ENCODE results near the gene TSPAN13.
"Not testable (repeated sequence)": the region's sequence is repeated elsewhere in the genome, so short reads cannot be mapped to it uniquely, and the experiment has no call there.

TSPAN13 gene

DNA sequence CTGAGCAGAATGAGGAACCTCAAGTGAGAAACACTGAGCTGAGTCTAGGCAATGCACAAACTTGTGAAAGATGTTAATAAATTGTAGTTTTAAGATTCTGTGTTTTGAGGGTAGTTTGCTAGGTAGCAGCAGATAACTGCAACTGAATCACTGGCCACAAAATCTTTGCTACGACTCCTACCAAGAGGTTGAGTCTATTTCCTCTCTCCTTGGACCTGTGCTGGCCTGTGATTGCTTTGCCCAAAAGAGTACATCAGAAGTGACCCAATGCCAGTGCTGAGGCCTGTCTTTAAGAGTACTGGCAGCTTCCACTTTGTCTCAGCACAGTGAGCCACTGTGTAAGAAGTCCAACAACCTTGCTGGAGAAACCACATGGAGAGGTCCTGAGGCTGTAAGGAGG, 11.9 kb upstream of the TSPAN13 start:
- no peak for DNase-seq

DNA sequence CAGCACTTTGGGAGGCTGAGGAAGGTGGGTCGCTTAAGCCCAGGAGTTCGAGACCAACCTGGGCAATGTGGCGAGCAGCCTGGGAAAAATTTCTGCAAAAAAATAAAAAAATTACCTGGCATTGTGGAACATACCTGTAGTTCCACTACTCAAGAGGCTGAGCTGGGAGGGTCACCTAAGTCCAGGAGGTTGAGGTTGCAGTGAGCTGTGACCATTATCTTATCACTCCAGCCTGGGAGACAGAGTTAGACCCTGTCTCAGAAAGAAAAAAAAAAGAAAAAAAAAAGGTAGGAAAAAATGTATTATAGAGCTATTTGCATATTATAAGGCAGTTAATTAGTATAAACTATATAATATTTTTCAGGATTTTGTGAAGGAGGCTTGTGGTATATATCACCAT, 11.0 kb upstream of the TSPAN13 start:
- no peak for DNase-seq

DNA sequence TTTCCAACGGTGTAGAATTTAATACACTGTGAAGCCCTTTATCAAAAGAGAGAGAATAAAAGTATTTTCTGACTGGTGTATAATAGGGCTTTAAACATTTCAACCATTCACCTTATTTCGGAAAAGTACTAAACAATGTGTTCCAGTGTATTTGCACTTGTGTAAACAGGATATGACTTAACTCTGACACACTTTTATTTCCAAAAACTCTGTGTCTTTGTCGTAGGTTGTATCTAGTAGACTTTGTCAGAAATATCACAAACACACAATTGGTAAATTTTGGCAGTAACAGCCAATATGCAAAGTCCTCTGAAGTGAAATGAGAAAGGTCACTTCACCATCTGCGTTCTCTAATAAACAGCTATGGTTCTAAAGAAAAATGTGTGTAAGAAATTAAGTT, 10.3 kb upstream of the TSPAN13 start:
- no peak for DNase-seq

DNA sequence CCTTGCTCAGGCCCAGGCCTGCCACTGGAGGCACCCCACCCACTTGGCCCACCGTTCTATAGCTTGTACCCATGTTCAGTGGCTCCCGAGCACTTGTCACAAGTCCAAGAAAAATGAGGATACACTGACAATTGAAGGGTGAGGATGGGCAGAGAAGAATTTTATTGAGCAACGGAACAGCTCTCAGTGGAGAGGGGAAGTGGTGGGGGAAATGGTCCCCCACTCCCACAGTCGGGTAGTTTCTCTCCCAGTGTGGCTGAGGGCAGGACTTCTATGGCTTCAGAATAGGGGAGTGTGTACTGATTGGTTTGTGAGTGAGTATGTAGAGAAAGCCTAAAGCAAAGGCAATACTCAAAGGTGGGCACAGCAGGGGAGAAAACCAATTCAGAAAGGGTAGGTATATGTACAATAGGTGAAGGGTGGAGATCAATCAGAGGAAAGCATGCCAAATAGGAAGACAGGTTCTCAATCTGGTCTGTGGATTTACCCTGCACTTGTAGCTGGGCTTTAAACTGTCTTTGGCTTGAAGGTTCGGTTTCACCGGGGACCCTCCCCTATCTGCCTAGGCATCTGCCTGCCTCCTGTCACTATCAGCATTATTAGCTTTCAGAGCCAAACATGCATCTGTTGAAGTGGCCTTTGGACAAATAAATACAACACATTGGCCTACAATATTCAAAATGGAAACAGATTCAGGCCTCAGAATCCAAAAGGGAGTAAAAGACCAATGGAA, 8.9 kb upstream of the TSPAN13 start:
- no peak for DNase-seq

DNA sequence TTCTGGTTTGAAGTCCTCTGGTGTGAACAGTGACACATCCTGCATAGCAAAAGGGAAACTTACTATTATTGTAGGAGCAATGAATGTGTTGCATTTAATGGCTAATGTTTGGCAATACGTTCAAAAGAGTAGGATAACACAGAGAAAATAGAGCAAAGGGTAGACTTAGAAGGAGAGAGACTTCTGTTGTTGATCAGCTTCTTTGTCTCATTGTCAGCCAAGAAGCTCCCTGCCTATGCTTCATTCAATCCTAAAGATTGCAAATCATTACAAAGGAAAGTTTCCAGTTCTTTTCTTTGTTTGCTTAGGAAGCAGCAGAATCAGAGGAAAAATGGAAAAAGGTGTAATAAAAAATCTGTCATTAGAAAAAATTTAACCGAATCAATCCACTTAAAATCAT, 7.9 kb upstream of the TSPAN13 start:
- no peak for DNase-seq

DNA sequence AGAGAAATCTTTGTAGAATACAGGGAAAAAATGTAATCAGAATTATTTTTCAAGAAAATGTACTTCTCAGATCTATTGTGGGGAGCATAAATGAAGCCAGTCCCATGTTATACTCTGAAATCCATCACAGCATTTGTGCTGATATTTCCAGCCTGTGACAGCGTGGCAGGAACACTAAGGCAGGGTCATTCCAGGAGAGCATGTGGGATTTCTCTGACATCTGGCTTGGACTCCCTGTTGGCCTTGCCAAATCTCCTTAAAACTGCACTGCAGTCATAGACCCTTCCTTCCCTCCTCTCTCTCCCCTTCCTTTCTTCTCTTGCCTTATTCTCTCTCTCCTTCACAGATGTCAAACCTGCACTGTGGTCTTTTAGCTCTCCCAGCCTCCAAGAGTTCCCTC, 6.5 kb upstream of the TSPAN13 start:
- DNase-seq: peak; percentile 4 to 30

DNA sequence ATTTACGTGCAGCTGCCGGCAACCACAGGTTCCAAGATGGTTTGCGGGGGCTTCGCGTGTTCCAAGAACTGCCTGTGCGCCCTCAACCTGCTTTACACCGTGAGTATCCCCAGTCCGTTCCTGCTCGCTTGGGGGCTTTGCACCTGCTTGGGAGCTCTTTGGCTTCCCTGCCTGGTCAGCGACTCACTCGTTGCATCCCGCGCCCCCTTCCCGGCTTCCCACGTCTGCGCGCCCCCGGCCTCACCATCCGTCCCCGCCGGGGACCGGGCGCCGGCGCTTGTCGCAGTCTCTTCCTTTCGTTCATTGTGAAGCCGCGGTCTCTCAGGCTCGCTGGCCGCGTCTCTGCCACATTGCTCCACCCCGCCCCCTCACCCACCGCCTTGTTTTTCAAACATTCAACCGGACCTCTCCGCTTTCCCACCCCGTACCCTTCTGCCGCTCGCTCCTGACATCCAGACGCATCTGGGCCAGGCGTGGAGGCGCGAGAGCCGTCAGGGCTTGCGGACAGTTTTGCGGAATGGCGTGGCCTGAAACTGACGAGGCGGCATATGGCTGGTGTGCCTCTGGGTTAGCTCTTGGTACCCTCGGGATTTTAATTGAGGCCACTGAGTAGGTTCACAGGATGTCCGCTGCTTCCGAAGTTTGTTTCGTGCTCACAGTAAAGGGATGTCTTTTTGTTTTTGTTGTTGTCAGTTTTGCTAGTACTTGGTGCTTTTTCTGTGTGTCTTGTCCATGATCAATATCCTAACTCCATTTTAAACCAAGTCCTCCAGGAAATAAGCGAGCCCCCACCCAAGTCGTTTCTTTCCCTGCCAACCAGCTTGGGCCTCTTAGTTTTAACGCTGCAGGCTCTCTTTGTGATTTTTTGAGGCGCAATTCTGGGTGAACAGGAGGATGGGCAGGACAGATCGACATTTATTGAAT, 639 bp downstream of the TSPAN13 start:
- peak; percentile 24 to 52 for DNase-seq

DNA sequence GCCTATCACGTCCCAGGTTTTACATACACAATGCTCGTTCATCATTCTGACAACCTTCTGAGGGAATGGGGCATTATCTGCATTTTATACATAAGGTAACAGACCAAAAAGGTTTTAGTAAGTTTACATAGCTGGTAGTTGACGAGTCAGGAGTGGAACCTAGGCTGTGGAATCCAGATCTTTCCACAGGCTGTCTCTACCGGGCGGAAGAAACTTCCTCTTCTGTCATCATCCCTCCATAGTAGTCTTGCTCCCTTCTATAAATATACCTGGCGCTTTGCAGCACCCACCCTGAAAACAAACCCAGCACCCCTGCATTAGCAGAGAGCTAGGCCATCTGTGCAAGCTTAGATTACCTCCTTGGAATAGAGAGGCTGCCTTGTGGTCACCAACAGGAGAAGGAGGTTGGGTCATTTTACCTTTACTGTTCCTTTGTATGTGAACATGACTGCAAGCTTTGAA, 1.3 kb downstream of the TSPAN13 start:
- DNase-seq: no peak

DNA sequence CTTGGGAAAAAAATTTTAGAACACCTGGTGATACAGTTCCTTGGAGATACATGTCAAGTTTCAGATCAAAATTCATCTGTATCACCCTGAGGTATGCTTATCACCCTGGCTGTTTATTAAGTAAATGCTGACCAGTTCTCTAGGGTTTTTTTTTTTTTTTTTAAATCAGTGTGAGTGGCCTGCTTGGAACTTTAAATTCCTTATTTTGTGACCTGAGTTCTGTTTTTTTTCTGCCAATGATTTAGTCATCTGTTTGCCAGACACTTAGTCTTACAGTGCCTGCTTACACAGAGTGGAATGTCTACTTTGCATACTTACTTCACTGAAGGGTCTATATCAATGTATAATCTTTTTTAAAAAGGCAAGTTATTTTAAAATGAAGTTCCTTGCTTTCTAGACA, 1.8 kb downstream of the TSPAN13 start:
- DNase-seq: no peak

DNA sequence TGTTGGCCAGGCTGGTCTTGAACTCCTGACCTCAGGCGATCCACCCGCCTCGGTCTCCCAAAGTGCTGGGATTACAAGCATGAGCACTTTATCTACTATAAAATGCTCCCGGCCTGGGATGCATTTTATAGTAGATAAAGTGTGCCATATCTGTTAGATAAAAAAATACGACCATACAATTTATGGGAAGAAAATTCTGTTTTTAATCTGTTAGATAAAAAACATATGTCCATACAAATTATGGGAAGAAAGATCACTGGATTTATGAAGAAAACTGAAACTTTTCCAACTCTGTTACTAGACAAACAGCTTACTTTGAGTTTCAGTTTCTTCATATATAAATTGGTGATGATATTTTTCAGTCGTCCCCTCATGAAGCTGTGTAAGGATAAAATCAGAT, 4.5 kb downstream of the TSPAN13 start:
- DNase-seq: no peak

DNA sequence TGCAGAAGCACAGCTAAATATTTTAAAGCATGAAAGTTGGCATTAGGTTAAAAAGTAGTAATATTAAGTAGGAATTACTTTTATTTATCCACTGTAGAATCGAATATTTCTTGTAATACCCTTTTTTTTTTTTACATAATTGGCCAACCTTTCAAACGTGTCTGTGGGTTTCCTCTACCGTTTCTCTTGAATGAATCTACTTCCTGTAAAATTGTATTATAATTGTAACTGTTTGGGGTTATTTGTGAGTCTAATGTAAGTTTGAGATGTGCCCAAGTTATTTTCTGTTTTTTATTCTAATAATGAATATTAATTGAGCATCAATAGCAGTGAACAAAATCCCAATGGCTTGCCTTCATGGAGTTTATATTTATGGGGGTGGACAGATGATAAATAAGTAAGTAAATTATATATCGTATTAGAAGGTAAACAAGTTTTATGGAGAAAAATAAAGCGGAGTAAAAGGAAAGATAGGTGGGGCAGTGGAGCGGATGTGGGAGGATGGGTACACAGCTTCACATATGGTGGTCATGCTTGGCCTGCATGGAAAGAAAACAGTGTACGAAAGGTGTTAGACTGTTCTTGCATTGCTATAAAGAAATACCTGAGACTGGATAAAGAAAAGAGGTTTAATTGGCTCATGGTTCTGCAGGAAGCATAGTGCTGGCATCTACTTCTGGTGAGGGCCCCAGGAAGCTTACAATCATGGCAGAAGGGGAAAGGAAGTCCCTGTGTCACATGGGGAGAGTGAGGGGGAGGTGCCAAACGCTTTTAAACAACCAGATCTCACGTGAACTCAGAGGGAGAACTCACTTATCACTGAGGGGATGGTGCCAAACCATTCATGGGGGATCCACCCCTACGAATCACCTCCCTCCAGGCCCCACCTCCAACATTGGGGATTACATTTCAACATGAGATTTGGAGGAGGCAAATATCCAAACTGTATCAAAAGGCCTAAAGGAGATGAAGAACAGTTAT, 5.4 kb downstream of the TSPAN13 start:
- DNase-seq: no peak

DNA sequence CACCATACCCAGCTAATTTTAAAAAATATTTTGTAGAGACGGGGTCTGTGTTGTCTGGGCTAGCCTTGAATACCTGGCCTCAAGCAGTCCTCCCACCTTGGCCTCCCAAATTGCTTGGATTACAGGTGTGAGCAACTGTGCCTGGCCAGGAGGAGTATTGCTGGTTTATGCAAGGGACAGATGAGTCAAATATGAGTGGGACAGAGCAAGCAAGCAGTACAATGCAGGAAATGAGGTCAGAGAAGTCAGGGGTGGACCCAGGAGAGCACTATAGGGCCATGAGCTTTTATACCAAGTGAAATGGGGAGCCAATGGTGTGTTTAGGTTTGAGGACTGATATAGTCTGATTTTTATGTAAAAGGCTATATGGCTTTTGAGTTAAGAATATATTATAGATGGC, 6.3 kb downstream of the TSPAN13 start:
- no peak for DNase-seq

DNA sequence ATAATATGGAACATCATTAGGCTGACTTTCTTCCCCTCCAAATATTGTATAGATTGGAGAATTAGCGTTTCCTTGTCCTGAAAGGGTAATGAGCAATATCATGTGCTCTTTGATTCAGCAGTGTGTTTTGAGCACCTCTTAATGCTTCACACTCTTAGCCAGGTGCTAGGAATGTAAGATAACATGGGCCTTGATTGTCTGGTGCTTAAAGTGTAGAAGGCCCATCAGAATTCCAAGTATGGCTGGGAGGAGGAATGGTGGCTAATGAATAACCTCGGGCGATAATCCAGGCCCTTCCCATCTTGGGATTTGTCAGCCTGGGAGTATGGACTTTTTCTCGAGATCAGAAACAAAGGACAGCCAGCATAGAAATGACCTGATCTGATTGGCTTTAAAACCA, 8.6 kb downstream of the TSPAN13 start:
- no peak for DNase-seq

DNA sequence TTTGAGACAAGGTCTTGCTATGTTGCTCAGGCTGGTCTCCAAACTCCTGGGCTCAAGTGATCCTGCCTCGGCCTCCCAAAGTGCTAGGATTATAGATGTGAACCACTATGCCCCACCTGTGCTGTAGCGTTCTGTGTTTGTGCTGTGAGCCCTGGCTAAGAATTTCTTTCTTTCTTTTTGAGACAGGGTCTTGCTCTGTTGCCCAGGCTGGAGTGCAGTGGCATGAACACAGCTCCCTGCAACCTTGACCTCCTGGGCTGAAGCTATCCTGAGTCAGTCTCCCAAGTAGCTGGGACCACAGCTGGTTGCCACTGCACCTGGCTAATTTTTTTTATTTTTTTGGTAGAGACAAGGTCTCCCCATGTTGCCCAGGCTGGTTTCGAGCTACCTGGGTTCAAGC, 11.4 kb downstream of the TSPAN13 start:
- DNase-seq: no peak

DNA sequence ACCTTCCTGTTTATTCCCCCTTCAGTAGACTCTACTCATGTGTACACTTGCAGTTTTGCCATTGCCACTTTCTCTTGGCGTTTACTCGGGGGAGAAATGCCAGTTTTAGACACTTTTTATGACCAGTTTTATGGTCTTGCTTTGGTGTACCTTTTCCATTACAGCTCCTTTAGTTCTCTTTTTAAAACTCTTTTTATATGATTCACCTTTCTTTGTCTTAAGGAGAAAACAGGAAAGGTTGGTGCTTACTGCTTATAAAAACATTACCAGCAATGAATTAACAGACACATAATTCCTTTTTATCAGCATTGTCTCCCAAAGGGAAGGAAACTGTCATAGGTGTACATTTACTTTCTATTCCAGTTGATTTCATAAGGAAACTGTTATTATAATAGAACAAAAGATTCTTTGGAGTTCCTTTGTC, 11.9 kb downstream of the TSPAN13 start:
- DNase-seq: no peak

DNA sequence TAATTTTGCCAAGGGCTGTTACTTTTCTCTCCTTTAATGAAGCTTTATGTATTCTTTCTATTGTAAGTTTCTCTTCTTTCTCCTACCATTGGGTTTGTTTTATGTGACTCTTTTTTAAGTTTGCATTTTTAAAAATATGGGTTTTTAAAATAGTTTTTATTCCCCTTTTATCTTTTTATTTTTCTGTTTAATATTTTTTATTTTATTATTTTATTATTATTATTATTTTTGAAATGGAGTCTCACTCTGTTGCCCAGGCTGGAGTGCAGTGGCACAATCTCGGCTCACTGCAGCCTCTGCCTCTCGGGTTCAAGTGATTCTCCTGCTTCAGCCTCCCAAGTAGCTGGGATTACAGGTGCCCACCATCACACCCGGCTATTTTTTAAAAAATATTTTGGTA, 16.4 kb downstream of the TSPAN13 start:
- DNase-seq: not testable (repeated sequence)

DNA sequence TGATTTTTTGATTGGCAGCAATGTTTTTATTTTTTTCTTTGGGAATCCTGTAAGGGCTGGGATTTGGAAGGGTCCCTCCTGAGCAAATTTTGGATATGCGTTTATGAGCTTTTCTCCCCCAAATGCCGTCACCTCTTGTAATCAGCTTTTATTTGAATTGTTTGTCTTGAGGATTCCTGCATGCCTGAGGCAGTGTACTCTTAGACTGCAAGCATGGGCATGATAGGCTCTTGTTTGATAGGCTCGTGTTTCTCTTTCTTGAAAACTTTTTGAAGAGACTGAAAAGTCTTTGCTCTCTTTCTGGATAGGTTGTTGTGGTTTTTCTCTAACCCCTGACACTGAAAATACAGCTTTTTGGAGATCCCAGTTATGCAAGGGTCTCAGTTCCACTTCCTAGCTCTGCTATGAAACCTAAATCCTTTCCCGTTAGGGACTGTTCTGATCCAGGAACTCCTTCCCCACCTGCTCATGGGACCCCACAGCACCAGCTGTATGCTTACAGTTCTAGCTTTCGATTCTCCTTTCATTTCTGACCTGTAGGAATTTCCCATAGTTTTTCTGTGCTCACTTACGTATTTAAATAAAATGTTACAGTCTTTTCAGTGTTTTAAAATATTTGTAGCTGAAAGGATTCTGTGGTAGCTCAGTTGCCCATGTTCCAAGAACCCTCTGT, 17.2 kb downstream of the TSPAN13 start:
- DNase-seq: no peak

DNA sequence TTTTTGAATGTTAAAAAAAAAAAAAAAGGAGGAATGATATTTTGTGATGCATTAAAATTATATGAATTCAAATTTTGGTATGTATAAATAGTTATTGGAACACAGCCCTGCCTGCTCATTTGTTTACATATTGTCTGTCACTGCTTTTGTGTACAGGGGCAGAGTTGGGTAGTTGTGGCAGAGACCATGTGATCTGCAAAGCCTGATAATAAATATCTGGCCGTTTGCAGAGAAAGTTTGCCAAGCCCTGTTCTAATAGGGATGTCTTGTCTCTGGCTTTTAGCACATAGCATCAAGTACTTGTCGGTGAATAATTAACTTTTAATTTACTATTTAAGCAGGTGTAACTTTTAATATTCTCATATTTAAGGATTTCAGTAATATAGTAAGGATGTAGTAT, 19.8 kb downstream of the TSPAN13 start:
- no peak for DNase-seq

DNA sequence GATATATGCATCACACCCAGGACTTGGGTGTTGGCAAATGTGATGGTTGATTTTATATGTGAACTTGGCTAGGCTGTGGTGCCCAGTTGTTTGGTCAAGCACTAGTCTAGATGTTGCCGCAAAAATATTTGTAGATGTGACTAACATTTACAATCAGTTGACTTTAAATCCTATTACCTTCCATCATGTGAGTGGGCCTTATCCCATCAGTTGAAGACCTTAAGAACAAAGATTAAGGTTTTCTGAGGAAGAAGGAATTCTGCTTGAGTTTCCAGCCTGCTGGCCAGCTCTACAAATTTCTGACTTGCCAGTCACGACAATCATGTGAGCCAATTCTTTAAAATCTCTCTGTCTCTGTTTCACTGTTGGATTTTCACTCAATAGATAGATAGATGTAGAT, 20.3 kb downstream of the TSPAN13 start:
- no peak for DNase-seq

DNA sequence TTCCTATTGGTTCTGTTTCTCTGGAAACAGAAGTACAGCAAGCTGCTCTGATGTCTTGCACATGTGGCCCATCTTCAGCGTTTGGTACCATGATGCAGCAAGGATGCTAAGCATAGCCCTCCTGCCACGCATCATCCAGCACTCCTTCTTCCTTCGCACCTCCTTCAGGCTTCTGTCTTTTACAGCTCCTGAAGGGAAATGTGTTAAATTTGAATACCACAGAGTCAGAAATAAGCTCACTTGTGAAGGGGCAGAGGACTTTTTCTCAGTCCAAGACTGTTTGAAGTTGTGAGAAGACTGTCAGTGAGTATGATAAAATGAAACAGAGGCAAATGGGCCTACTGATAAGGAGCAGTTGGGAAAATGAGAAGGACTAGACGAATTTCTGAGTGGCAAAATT, 20.7 kb downstream of the TSPAN13 start:
- no peak for DNase-seq

DNA sequence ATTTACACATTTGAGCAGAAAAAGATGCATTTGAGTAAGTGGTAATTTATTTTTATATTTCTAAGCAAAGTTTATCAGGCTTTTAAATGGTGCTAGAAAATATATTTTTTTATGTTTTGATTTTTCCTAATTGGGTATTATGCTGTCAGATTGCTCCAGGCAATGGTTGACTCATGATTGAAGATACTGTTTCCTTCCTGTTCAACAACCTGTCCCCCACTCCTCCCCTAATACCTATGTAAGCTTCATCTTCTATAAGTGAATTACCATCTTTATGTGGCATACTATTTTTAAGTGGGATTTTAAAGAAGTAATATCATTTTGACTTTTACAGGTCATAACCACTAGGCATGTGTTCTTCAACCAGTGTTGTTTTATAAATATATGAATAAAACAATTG, 21.4 kb downstream of the TSPAN13 start:
- no peak for DNase-seq

DNA sequence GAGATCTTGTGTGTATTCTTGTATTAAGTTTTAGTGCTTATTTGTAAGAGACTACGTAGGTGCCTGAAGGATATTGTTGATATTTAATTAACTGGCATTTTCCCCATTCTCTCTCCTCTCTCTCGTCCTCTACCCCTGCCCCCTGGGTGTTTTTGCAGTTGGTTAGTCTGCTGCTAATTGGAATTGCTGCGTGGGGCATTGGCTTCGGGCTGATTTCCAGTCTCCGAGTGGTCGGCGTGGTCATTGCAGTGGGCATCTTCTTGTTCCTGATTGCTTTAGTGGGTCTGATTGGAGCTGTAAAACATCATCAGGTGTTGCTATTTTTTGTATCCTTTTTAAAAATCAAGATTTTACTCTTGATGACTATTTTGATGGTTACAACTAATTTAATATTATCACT, 22.5 kb downstream of the TSPAN13 start:
- no peak for DNase-seq

Data from NCI-H446 (cell line).